Mesenchymal stem cell (in vitro differentiated cells and primary cell): ENCODE measurements around the gene CCDC149.

Experiments
- DNase-seq: peaks from one replicate; pipeline ENCODE4 v3.0.0-alpha.2; 2013
- H2AFZ ChIP-seq: one replicate; pipeline ENCODE4 v1.6.1; 2013; ENCODE audit warnings: low read depth, mild to moderate bottlenecking, control low read depth, inconsistent platforms, low read length, moderate library complexity
- H2AK5ac ChIP-seq: 2 replicates; pipeline ENCODE4 v1.6.1; 2013; ENCODE audit warnings: low read length, moderate library complexity, mild to moderate bottlenecking, inconsistent platforms; ENCODE audit not compliant: severe bottlenecking
- H2BK120ac ChIP-seq: one replicate; pipeline ENCODE4 v1.6.1; 2013; ENCODE audit warnings: low read depth, mild to moderate bottlenecking, inconsistent platforms, low read length, moderate library complexity
- H2BK12ac ChIP-seq, 2 experiments: one replicate each; pipeline ENCODE4 v1.6.1; 2013; ENCODE audit warnings: inconsistent platforms in 2 of 2, low read length in 2 of 2, mild to moderate bottlenecking in 2 of 2, moderate library complexity in 2 of 2, control low read depth in 1 of 2
- H2BK15ac ChIP-seq: one replicate; pipeline ENCODE4 v1.6.1; 2013; ENCODE audit warnings: mild to moderate bottlenecking, low read depth, inconsistent platforms; ENCODE audit not compliant: poor library complexity, severe bottlenecking
- H2BK5ac ChIP-seq: 2 replicates; pipeline ENCODE4 v1.6.1; 2013; ENCODE audit warnings: low read depth, mild to moderate bottlenecking, low read length, control low read depth, inconsistent platforms; ENCODE audit not compliant: poor library complexity, severe bottlenecking
- H3K14ac ChIP-seq, 2 experiments: one replicate each; pipeline ENCODE4 v1.6.1; 2013; ENCODE audit warnings: inconsistent platforms in 2 of 2, low read length in 2 of 2, control low read depth in 1 of 2, mild to moderate bottlenecking in 1 of 2, moderate library complexity in 1 of 2
- H3K18ac ChIP-seq, 2 experiments: one replicate each; pipeline ENCODE4 v1.6.1; 2013; ENCODE audit warnings: inconsistent platforms in 2 of 2, low read length in 2 of 2, control low read depth in 1 of 2, low read depth in 1 of 2, mild to moderate bottlenecking in 1 of 2
- H3K23ac ChIP-seq, 2 experiments: one replicate each; pipeline ENCODE4 v1.6.1; 2013; ENCODE audit warnings: inconsistent platforms in 2 of 2, low read length in 2 of 2, mild to moderate bottlenecking in 2 of 2, moderate library complexity in 2 of 2, control low read depth in 1 of 2
- H3K27ac ChIP-seq: 2 replicates; pipeline ENCODE4 v1.5.1; 2013; ENCODE audit warnings: mild to moderate bottlenecking, moderate library complexity, low read length, control low read depth, inconsistent platforms; ENCODE audit not compliant: poor library complexity, severe bottlenecking
- H3K27me3 ChIP-seq, 2 experiments: 2 replicates each; pipeline versions ENCODE4 v1.6.1 to v1.7.0; 2013; ENCODE audit warnings: low read length in 2 of 2, mild to moderate bottlenecking in 2 of 2, moderate library complexity in 2 of 2, control low read depth in 1 of 2, inconsistent platforms in 1 of 2; ENCODE audit not compliant: control insufficient read depth in 1 of 2, insufficient read depth in 1 of 2
- H3K36me3 ChIP-seq, 2 experiments: 2 replicates each; pipeline versions ENCODE4 v1.6.1 to v1.7.0; 2013; ENCODE audit warnings: low read length in 2 of 2, control low read depth in 1 of 2, inconsistent platforms in 1 of 2, low read depth in 1 of 2, mild to moderate bottlenecking in 1 of 2; ENCODE audit not compliant: insufficient read depth in 2 of 2, control insufficient read depth in 1 of 2
- H3K4ac ChIP-seq, 2 experiments: one replicate each; pipeline ENCODE4 v1.6.1; 2013; ENCODE audit warnings: inconsistent platforms in 2 of 2, low read length in 2 of 2, mild to moderate bottlenecking in 2 of 2, moderate library complexity in 2 of 2, control low read depth in 1 of 2, low read depth in 1 of 2
- H3K4me1 ChIP-seq: 2 replicates; pipeline ENCODE4 v1.6.1; 2013; ENCODE audit warnings: low read depth, low read length, control low read depth; ENCODE audit not compliant: control insufficient read depth, insufficient read depth
- H3K4me2 ChIP-seq: 2 replicates; pipeline ENCODE4 v1.6.1; 2013; ENCODE audit warnings: low read length, mild to moderate bottlenecking, inconsistent platforms; ENCODE audit not compliant: poor library complexity, severe bottlenecking
- H3K4me3 ChIP-seq, 2 experiments: 2 replicates each; pipeline versions ENCODE4 v1.5.1 to v1.7.0; 2013; ENCODE audit warnings: low read length in 2 of 2, mild to moderate bottlenecking in 2 of 2, control low read depth in 1 of 2, low read depth in 1 of 2; ENCODE audit not compliant: insufficient read depth in 1 of 2
- H3K79me1 ChIP-seq: replicated peaks from 2 replicates; pipeline ENCODE4 v1.6.1; 2013; ENCODE audit warnings: mild to moderate bottlenecking, control low read depth, low read length, inconsistent platforms; ENCODE audit not compliant: poor library complexity, severe bottlenecking
- H3K9ac ChIP-seq: 2 replicates; pipeline ENCODE4 v1.7.0; 2013; ENCODE audit warnings: mild to moderate bottlenecking, low read length, moderate library complexity
- H3K9me3 ChIP-seq: 2 replicates; pipeline ENCODE4 v1.7.0; 2013; ENCODE audit warnings: mild to moderate bottlenecking, low read length; ENCODE audit not compliant: control insufficient read depth
- H4K8ac ChIP-seq: one replicate; pipeline ENCODE4 v1.6.1; 2013; ENCODE audit warnings: inconsistent platforms, mild to moderate bottlenecking, low read length, moderate library complexity
- H4K91ac ChIP-seq: one replicate; pipeline ENCODE4 v1.6.1; 2013; ENCODE audit warnings: mild to moderate bottlenecking, low read length, inconsistent platforms
- WGBS: methylation state at CpG from one replicate; pipeline ENCODE4 v1.1.7; 2013; ENCODE audit warnings: mixed read lengths; 5-methylcytosine and 5-hydroxymethylcytosine counted together

The CCDC149 gene

DNA sequence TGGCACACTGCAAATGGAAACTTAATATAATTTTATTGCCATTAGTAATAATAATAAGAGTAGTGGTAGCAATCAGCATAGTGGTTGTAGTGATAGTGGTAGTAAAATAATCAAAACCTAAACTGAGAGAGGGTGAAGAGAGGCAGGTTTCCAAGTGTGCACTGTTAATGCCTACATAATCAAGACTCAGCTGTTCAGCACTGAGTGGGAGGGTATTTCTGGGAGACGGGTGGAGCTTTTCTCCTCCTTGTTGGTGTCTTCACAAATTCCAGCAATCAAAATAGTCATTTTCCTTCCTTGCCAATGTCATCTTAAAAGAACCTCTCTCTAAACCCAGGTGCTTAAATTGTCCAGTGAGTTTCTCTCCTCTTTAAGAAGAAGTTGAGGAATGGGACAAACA, 18.6 kb downstream of the CCDC149 start:
- Histone ChIP-seq H3K27me3 (peaks cover 0 to under 1% of the 10 kb centered on the region in 2 experiments), H2BK5ac (no peak overlapping the region), H3K4me3 (no peak overlapping the region), H3K14ac (no peak overlapping the region), H3K4me2 (no peak overlapping the region), H4K91ac (no peak overlapping the region), H3K18ac (no peak overlapping the region), H3K4me1 (peaks cover 5% of the 10 kb centered on the region), H2AK5ac (no peak overlapping the region), H2BK15ac (no peak overlapping the region), H3K23ac (no peak overlapping the region), H3K79me1 (peaks cover 2% of the 10 kb centered on the region), H2BK120ac (no peak overlapping the region), H2AFZ (no peak overlapping the region), H3K4ac (no peak overlapping the region), H2BK12ac (no peak overlapping the region), H3K9me3 (no peaks in the 10 kb centered on the region), H3K27ac (no peak overlapping the region), H3K36me3 (peaks cover 2 to 29% of the 10 kb centered on the region in 2 experiments), H3K9ac (no peak overlapping the region), H4K8ac (no peak overlapping the region)
- DNase-seq, result no peak
- 100% methylated on average over 1 of the region's 1 CpG for WGBS

DNA sequence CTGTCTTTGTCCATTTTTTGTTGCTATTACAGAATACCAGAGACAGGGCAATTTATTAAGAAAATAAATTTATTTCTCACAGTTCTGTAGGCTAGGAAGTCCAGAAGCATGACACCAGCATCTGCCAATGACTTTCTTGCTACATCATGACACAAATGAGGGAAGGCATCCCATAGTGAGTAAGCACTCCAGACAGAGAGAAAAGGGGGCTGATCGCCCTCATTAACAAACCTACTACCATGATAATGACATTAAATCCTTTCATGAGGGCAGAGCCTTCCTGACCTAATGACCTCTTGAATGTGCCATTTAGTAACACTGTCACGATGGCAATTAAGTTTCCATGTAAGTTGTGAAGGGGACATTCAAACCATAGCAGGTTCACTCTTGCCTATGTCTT, 20.1 kb downstream of the CCDC149 start:
- Histone ChIP-seq H3K23ac (no peak overlapping the region), H3K4me2 (no peak overlapping the region), H2AFZ (no peak overlapping the region), H2BK12ac (no peak overlapping the region), H3K4ac (no peak overlapping the region), H3K4me3 (no peak overlapping the region), H3K18ac (no peak overlapping the region), H3K9me3 (no peaks in the 10 kb centered on the region), H3K27me3 (no peaks in the 10 kb centered on the region), H2BK5ac (no peak overlapping the region), H3K79me1 (no peaks in the 10 kb centered on the region), H3K27ac (no peak overlapping the region), H2BK15ac (no peak overlapping the region), H4K91ac (no peak overlapping the region), H3K9ac (no peak overlapping the region), H2AK5ac (no peak overlapping the region), H3K4me1 (peaks cover 5% of the 10 kb centered on the region), H3K14ac (no peak overlapping the region), H3K36me3 (peaks cover 2 to 29% of the 10 kb centered on the region in 2 experiments), H4K8ac (no peak overlapping the region), H2BK120ac (no peak overlapping the region)
- no peak for DNase-seq
- WGBS, result 85% methylated on average over 2 of the region's 2 CpGs

DNA sequence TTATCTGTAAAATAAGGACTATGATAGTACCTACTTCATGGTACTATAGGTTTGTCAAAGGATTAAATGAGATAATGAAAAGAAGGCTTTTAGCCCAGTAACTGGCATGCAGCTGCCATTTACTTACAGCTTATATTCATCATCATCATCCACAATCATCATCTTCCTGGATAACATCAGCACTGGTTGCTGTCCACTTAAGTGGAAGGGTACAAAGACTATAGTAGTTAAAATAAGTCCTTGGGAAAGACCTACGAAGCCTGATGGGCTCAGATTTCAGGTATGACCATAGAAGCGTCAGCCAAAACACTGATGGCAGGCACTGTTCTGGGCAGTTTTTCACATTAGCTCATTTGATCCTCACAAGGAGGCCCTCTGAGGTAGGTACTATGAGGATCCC, 20.6 kb downstream of the CCDC149 start:
- Histone ChIP-seq H3K18ac (no peak overlapping the region), H3K27me3 (no peaks in the 10 kb centered on the region), H3K9ac (no peak overlapping the region), H3K9me3 (no peaks in the 10 kb centered on the region), H3K14ac (no peak overlapping the region), H2BK5ac (no peak overlapping the region), H3K4me2 (no peak overlapping the region), H4K91ac (no peak overlapping the region), H2AK5ac (no peak overlapping the region), H2BK120ac (no peak overlapping the region), H2BK15ac (no peak overlapping the region), H4K8ac (no peak overlapping the region), H3K79me1 (no peaks in the 10 kb centered on the region), H2AFZ (no peak overlapping the region), H3K27ac (no peak overlapping the region), H3K4ac (no peak overlapping the region), H3K4me1 (peaks cover 5% of the 10 kb centered on the region), H2BK12ac (no peak overlapping the region), H3K23ac (no peak overlapping the region), H3K4me3 (no peak overlapping the region), H3K36me3 (peaks cover 0 to 25% of the 10 kb centered on the region in 2 experiments)
- no peak for DNase-seq
- WGBS, result 91% methylated on average over 2 of the region's 2 CpGs

DNA sequence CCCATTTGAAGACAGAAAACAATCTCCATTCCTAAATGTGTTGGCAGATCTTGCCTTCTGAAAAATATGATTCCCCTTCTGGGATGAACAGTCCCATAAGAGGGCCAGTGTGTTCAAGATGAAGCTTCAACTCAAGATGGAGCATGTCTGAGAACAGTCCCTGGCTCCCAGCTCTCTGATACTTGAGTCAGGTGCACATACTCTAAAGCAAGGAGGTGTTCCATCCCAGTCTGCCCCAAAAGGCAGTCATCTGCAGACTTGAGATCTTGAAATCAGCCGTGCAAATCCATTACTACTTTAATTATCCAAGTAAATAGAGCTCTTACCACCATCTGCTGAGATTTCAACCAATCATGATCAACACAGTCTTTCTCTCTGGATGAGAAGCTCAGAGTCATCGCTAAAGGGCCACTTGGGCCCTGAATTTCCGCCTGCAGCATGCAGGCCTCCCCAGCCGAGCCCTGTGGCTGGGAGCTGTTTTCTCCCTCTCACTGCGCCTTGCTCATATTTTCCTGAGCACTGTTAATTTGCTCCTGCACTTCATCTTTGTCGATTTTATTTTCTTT, 22.2 kb downstream of the CCDC149 start:
- Histone ChIP-seq H3K9ac (no peak overlapping the region), H4K8ac (no peak overlapping the region), H2BK15ac (no peak overlapping the region), H3K27me3 (no peaks in the 10 kb centered on the region), H3K18ac (no peak overlapping the region), H3K14ac (no peak overlapping the region), H3K79me1 (no peaks in the 10 kb centered on the region), H2AK5ac (no peak overlapping the region), H3K9me3 (no peaks in the 10 kb centered on the region), H2BK120ac (no peak overlapping the region), H4K91ac (no peak overlapping the region), H3K4me1 (peaks cover 2% of the 10 kb centered on the region), H2AFZ (no peak overlapping the region), H3K36me3 (peaks cover 0 to 25% of the 10 kb centered on the region in 2 experiments), H3K23ac (no peak overlapping the region), H2BK5ac (no peak overlapping the region), H3K27ac (no peak overlapping the region), H3K4me3 (no peak overlapping the region), H3K4ac (no peak overlapping the region), H3K4me2 (no peak overlapping the region), H2BK12ac (no peak overlapping the region)
- 97% methylated on average over 6 of the region's 6 CpGs for WGBS
- no peak for DNase-seq
